ENCODE data around the gene VHLL.

DNA sequence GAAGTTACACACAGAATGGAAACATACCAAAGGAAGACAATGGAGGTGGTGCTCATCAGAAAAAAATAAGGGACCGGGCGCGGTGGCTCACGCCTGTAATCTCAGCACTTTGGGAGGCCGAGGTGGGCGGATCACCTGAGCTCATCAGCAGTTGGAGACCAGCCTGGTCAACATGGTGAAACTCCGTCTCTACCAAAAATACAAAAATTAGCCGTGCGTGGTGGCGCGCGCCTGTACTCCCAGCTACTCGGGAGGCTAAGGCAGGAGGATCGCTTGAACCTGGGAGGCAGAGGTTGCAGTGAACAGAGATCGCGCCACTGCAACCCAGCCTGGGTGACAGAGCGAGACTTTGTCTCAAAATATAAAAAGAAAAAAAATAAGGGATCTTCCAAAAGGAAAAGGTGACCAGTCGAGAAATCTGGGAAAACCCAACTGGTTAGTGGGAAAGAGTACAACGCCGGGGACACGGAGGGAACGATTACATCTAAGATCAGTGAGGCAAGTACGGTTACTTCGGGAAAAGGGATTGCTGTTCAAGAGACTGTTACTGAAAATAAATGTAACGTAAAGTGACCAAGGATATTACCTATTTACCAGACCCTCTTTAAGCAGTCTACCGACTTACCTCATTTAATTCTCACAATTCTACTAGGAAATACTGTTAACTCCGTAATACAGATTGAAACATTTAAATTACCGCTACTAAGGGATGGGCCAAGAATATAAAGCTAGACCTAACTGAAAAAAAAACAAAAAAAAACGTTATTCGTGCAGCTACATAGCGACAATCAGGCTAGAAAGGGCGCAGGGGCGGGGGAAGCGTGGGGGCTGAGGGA lies 38.2 kb upstream of the VHLL start:
- TF ChIP-seq POLR2A (IDR thresholded peaks at IDR 0.05): no peak
- TF ChIP-seq, protein P1, sequence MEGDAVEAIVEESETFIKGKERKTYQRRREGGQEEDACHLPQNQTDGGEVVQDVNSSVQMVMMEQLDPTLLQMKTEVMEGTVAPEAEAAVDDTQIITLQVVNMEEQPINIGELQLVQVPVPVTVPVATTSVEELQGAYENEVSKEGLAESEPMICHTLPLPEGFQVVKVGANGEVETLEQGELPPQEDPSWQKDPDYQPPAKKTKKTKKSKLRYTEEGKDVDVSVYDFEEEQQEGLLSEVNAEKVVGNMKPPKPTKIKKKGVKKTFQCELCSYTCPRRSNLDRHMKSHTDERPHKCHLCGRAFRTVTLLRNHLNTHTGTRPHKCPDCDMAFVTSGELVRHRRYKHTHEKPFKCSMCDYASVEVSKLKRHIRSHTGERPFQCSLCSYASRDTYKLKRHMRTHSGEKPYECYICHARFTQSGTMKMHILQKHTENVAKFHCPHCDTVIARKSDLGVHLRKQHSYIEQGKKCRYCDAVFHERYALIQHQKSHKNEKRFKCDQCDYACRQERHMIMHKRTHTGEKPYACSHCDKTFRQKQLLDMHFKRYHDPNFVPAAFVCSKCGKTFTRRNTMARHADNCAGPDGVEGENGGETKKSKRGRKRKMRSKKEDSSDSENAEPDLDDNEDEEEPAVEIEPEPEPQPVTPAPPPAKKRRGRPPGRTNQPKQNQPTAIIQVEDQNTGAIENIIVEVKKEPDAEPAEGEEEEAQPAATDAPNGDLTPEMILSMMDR (IDR thresholded peaks at IDR 0.05 in 8 of 11, conservative IDR thresholded peaks at IDR 0.05 in 3 of 11): no peak
- TF ChIP-seq POLR2AphosphoS5 (IDR thresholded peaks at IDR 0.05): no peak
